HG03066 (cell line): ENCODE results near the gene XPO1.
A peak's percentile ranks its signal among the peaks of the same experiment; 100 is the strongest.
"Not testable (repeated sequence)": the region's sequence is repeated elsewhere in the genome, so short reads cannot be mapped to it uniquely, and the experiment has no call there.

Experiments used
- ATAC-seq: cut with Tn5 transposase; IDR thresholded peaks from one replicate; pipeline ENCODE4 v1.9.1; 2021; ENCODE audit warnings: low read depth; ENCODE audit not compliant: unreplicated experiment

Gene XPO1

DNA sequence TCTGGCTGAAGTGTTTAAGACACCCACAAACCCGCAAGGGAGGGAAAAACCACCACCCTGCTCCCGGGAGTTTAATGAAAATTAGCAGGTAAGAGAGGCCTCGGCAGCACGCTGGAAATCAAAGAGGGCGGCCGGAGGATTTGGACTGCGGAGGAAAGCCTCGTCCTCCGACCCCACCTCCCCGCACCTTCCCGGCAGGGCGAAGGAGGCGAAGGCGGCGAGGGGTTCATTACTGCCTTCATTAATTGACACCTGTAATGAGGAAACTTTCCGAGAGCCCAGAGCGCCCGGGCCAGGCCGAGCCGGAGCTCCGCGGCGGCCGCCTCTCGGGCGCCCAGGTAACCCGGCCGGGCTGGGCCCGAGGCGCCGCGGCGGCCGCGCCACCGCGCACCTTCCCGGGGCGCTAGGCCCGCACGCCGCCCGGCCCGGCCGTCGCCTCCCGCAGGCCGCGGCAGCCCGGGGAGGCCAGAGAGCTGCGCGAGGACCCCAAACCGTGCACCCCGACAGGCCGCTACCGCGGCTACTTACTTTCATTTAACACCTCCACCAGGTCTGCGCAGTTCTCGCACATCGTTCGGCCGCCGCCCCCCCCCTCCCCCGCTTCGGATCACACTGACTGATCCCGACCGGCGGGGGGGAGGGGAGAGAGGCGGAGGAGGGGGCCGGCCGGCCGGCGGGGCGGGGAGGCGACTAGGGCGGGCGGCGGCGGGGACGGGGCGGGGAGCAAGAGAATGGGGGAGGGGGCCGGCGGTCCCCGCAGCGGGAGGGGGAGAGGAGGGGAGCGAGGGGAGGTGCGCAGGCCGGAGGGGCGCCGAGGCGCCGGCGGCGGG lies 67.8 kb downstream of the XPO1 start:
- peak; percentile 31 for ATAC-seq

DNA sequence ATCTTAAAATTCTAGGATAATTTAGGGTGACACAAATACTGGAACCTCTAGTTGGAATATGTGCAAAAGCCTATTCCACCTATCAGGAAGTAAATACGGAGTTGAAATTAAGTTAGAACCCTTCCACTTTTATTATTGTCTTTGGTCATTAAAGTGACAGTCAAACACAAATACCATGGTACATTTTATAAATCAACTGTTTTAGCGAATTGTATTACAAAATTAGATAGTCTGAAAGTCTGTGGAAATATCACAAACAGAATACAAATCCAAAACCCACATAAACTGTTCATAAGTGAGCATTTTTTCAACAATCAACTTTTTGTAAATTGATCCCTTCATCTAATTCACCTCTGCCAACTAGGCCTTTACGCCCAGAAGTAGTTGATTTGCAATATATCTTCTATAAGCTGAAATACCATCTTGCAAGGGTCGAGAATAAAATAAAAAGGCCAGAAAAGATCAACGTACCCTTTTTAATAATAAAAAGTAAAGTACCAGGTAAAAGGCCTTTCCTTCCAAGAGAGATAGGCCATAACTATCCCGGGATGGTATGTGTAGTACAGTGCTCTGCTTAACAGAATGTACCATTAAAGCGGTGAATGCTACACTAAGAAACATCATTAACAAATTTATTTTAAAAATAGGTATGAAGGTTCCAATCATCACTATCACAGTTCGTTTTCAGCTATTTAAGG lies 68.6 kb downstream of the XPO1 start:
- ATAC-seq, result no peak

DNA sequence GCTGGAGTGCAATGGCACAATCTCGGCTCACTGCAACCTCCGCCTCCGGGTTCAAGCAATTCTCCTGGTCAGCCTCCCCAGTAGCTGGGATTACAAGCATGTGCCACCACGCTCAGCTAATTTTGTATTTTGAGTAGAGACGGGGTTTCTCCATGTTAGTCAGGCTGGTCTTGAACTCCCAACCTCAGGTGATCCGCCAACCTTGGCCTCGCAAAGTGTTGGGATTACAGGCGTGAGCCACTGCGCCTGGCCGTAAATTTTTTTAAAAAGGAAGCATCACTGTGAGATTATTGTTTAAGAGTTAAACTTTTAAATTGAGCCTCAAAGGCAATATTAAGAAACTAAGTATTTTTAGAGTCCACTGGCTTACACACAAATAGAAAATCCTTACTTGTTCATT lies 69.9 kb downstream of the XPO1 start:
- not testable (repeated sequence) for ATAC-seq

DNA sequence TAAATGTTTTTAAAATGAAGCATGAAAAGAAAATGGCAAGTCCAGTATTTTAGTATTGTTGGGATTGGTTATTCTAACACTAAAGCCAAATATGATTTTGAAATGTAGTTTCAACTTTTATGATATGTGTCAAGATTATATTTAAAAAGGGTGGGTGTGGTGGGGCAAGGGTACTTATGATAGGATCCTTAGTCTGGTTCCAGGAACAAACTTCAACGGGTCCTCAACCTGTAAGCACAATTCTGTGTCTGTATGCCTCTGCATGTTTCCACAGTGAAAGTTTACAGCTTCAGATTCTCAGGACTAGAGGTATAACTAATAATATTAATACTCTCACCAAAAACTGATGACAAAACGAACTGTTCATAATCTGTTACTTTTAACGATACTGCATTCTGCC lies 73.1 kb downstream of the XPO1 start:
- ATAC-seq, result no peak

DNA sequence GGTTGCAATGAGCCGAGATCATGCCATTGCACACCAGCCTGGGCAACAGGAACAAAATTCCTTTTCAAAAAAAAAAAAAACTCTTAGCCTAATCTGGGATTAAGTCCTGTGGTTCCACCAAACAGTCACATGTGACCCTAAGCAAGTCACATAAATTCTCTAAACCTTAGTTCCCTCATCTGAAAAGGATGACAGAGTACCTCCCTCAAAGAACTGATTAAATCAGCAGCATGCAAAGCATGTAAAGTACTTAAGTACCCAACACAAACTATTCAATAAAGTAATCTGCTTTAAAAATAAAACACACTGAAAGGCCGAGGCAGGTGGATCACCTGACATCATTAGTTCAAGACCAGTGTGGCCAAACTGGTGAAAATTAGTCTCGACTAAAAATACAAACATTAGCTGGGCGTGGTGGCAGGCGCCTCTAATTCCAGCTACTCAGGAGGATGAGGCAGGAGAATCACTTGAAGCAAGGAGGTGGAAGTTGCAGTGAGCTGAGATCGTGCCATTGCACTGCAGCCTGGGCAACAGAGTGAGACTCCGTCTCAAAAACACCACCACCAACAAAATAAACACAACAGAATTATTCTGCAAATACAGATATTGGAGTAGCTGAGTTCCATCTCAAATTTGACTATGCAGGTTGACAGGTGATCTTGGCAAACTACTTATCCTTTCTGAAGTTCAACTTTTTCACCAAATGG lies 74.2 kb downstream of the XPO1 start:
- ATAC-seq, result no peak

DNA sequence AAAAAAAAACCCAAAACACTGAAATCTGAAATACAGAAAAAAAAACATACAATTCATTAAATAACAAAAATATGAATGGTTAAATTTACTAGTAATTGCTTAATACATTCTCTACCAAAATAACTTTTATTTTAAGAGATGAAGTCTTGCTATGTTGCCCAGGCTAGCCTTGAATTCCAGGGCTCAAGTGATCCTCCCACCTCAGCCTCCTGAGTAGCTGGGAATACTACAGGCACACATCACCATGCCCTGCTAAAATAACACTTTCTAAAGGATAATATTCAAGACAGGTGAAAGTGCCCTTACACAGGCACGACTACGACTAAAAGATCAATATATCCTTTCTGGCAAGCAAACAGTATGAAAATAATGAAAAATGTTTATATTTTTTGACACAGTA lies 76.8 kb downstream of the XPO1 start:
- no peak for ATAC-seq

DNA sequence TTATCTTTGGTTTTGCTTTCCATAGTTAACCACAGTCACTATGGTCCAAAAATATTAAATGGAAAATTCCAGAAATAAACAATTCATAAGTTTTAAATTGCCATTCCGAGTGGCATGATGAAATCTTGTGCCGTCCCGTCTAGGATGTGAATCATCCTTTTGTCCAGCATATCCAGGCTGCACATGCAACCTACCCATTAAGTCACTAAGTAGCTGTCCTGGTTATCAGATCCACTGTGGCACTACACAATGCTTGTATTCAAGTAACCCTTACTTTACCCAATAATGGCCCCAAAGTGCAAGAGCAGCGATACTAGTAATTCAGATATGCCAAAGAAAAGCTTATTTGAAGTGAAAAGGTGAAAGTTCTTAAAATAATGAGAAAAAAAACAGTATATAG lies 78.0 kb downstream of the XPO1 start:
- ATAC-seq, result no peak

DNA sequence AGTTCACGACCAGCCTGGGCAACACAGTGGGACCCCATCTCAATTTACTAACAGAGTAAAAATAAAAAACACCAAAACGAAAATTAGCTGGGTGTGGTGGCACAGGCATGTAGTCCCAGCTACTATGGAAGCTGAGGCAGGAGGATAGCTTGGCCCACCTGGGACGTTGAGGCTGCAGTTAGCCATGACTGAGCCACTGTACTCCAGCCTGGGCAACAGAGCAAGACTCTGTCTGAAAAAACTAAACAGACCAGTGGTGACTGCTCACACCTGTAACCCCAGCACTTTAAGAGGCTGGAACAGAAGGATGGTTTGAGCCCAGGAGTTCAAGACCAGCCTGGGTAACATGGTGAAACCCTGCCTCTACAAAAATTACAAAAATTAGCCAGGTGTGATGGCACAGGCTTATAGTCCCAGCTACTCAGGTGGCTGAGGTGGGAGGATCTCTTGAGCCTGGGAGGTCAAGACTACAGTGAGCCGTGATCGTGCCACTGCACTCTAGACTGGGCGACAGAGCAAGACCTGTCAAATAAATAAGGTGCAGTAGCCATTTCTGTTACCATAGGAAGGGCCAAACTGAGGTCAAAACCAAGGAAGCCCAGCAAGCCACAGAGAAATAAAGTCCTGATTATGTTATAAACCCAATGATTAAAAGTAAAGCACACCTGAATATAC lies 81.3 kb downstream of the XPO1 start:
- ATAC-seq, result no peak

DNA sequence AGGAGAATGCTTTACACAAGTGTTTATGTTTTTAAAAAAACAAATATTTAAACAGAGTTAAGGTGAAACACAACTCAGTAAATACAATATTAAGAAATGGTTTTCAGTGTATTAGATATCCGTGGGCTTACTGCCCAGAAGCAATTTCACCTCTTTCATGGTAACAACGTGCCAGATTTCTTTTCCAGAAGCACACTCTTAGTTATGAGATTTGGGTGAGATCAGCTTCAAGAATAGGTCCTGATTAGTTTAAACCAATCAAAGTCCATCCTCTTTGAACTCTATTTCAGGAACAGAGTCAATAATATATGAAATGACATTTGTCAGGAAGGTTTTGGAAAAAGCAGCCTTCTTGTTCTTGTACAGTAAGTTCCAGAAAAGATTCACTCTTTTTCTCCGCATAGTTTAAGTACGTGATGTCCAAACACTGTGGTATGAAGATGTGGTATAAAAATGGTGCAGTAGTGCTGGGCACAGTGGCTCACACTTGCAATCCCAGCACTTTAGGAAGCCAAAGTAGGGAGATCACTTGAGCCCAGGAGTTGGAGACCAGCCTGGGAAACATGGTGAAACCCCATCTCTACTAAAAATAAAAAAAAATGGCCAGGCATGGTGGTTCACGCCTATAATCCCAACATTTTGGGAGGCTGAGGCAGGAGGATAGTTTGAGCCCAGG lies 81.9 kb downstream of the XPO1 start:
- no peak for ATAC-seq

DNA sequence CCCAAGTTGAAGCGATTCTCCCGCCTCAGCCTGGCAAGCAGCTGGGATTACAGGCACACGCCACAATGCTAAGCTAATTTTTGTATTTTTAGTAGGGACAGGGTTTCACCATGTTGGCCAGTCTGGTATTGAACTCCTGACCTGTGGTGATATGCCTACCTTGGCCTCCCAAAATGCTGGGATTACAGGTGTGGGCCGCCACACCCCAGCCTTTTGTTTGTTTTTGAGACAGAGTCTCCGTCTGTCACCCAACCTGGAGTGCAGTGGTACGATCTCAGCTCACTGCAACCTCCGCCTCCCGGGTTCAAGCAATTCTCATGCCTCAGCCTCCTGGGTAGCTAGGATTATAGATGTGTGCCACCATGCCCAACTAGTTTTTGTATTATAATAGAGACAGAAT lies 83.2 kb downstream of the XPO1 start:
- not testable (repeated sequence) for ATAC-seq

DNA sequence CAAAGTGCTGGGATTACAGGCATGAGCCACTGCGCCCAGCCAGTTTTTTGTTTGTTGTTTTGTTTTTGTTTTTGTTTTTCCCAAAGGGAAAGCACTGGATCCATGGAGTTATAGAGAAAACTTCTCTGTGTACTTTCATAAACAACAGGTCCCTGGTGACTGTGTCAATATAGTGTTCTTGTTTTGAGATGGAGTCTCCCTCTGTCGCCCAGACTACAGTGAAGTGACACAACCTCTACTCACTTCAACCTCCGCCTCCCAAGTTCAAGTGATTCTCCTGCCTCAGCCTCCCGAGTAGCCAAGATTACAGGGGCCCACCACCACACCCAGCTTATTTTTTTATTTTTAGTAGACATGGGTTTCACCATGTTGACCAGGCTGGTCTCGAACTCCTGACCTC lies 83.8 kb downstream of the XPO1 start:
- ATAC-seq, result no peak

DNA sequence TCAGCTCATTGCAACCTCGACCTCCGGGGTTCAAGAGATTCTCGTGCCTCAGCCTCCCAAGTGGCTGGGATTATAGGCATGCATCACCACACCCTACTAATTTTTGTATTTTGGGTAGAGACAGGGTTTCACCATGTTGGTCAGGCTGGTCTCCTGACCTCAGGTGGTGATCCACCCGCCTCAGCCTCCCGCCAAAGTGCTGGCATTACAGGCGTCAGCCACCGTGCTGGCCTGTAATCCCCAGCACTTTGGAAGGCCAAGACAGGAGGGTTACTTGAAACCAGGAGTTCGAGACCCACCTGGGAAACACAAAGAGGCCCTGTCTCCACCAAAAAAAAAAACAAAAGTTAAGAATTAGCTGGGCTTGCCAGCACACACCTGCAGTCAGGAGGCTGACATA lies 85.8 kb downstream of the XPO1 start:
- ATAC-seq, result no peak

DNA sequence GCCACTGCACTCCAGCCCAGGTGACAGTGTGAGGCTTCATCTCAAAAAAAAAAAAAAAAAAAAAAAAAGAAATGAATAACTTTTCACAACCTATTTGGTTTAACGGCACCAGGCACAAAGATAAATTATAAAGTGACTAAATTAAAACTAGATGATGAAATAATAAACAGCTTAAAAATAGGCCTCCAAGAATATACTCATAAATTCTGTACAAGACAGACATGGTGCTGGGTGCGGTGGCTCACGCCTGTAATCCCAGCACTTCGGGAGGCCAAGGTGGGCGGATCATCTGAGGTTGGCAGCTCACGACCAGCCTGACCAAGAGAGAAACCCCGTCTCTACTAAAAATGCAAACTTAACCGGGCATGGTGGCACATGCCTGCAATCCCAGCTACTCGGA lies 87.0 kb downstream of the XPO1 start:
- no peak for ATAC-seq

DNA sequence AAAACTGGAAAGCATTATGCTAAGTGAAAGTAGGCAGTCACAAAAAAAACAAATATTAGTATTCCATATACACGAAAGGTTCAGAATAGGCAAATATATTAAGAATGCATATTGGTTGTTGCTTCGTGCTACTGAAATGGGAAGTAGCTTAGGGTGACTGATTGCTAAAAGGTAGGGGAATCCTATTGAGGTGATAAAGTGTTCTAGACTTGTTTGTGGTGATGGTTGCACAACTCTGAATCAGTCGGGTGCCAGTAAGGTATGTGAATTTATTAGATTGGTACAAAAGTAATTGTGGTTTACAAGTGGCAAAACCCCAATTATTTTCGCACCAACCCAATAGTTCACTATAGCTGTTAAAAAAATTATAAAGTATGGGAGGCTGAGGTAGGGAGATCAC lies 88.0 kb downstream of the XPO1 start:
- ATAC-seq, result no peak

DNA sequence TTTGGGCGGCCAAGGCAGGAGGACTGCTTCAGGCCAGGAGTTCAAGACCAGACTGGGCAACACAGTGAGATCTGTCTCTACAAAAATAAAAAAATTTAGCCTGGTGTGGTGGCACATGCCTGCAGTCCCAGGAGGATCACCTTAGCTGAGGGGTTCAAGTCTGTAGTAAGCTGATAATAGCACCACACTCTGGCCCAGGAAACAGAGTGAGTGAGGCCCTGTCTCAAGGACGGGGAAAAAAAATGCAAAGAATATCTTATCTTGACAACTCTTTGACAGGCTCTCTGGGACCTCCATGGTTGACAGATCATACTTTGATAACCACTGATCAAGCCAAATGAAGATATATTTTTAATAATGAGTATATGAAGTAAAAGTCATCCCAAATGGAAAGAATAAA lies 89.9 kb downstream of the XPO1 start:
- no peak for ATAC-seq

DNA sequence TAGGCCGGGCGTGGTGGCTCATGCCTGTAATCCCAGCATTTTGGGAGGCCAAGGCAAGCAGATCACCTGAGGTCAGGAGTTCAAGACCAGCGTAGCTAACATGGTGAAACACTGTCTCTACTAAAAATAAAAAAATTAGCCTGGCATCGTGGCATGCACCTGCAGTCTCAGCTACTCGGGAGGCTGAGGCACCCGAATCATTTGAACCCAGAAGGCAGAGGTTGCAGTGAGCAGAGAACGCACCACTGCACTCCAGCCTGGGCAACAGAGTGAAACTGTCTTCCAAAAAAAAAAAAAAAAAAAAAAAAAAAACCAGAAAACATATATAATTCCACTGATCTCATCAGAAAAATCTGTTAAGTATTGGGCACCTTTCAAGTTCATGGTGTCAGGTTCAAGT lies 91.2 kb downstream of the XPO1 start:
- ATAC-seq, result not testable (repeated sequence)

DNA sequence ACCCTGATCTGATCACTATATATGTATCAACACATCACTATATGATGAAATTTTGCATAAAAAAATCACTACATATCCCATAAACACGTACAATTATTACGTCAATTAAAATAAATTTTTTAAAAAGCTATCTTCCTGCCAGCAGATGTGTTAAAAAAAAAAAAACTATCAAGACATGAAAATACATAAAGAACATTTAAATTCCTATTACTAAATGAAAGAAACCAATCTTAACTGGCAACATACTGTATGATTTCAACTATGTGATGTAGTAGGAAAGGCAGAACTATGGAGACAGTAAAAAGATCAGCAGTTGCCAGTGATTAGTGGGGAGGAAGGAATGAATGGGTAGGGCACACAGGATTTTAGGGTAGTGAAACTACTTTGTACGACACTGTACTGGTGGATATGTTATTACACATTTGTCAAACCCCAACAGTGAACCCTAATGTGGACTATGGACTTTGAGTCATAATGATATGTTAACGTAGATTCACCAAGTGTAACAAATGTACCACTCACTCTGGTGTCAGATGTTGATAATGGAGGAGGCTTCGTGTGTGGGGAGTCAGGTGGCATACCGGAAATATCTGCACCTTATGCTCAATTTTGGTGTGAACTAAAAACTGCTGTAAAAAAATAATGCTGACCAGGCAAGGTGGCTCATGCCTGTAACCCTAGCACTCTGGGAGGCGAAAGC lies 94.7 kb downstream of the XPO1 start:
- peak; percentile 82 for ATAC-seq

DNA sequence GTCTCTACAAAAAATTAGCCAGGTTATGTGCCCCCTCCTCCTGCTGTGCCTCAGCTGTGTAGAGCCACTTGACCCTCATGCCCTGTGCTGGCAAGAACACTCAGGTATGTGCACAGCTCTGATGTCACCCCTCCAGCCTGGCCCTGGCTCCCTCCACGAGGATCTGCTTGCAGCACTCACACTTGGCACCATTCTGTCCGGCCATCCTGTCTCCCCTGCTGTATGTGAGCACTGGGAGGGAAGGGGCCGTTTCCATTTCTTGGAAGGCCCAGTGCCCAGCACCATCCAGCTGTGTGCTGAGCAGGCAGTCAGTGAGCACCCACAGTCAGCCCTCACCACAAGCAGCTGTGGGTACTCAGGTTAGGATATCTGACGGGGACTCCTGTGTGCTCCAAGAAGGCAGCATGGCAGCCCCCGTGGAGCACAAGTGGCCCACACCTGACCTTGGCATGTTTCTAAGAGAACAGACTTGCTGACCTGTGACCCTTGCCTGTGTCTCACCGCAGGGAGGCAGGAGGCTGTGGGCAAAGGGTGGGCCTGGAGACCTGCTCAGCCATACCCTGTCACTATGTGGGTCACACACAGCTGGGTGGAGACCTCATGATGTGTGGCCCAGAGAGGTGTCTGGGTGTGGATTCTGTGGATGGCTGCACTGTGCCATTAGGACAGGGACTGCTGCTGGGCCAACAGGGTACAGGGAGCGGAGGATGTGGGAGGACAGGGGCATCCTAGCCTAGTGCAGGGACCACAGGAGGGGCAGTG lies 98.7 kb downstream of the XPO1 start:
- ATAC-seq, result no peak

DNA sequence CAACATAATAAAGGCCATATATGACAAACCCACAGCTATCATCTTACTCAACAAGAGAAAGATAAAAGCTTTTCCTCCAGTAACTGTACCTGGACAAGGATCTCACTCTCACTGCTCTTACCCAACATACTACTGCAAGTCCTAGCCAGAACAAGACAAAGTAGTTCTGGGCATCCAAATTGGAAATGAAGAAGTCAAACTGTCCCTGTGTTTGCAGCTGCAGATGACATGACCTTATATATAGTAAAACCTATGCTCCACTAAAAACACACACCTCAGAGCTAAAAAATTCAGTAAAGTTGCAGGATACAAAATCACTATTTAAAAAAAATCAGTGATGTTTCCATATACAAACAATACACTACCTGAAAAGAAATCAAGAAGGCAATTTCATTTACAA lies 99.5 kb downstream of the XPO1 start:
- no peak for ATAC-seq
